GM10266 (cell line): ENCODE data around the gene HCFC1.

Experiments
- DNase-seq: peaks from one replicate; pipeline ENCODE4 v3.0.0; 2012; ENCODE audit errors: extremely low spot score
- TF ChIP-seq, protein P1 (sequence below): IDR thresholded peaks from 2 replicates; pipeline ENCODE4 v1.5.1; 2012; ENCODE audit warnings: mild to moderate bottlenecking, low read depth; ENCODE audit not compliant: control insufficient read depth, insufficient read depth; ENCODE audit errors: missing control alignments

Gene HCFC1

DNA sequence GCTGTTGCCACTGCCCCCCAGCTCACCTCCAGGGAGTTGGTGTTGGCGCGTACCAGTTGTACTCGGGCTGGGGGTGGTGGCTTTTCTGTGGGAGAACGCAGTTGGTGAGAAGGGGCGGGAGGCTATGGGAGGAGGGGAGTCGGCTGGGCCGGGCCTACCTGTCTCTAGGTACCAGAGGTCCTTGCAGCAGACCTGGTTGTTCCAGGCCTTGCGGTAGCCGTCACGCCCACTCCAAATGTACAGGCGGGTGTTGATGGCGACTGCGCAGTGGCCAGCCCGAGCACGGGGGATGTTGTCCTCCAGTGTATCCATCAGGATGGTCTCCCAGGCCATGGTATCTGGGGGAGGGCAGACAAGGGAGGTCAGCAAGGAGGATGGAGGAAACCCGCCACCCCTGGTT, 11.5 kb downstream of the HCFC1 start:
- DNase-seq = no peak
- TF ChIP-seq, protein P1, sequence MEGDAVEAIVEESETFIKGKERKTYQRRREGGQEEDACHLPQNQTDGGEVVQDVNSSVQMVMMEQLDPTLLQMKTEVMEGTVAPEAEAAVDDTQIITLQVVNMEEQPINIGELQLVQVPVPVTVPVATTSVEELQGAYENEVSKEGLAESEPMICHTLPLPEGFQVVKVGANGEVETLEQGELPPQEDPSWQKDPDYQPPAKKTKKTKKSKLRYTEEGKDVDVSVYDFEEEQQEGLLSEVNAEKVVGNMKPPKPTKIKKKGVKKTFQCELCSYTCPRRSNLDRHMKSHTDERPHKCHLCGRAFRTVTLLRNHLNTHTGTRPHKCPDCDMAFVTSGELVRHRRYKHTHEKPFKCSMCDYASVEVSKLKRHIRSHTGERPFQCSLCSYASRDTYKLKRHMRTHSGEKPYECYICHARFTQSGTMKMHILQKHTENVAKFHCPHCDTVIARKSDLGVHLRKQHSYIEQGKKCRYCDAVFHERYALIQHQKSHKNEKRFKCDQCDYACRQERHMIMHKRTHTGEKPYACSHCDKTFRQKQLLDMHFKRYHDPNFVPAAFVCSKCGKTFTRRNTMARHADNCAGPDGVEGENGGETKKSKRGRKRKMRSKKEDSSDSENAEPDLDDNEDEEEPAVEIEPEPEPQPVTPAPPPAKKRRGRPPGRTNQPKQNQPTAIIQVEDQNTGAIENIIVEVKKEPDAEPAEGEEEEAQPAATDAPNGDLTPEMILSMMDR = no peak

DNA sequence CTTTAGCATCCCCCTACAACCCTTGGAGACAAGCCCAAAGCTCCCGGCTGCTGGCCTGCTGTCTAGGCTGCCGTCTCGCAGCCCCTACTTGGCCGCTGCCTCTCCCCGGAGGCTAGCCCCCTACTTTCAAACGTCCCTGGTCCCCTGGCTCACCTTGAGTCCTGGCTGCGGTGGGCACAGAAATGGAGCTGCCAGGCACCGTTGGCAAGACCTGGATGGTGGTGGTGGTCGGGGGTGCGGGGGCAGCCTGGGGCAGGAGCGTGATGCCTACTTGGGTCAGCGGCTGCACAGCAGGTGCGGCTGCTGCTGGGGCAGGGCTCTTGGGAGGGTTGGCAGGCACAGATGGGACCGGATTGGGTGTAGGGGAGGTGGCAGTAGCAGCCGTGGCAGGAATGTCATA, 12.0 kb downstream of the HCFC1 start:
- DNase-seq = no peak
- TF ChIP-seq, protein P1 = no peak

DNA sequence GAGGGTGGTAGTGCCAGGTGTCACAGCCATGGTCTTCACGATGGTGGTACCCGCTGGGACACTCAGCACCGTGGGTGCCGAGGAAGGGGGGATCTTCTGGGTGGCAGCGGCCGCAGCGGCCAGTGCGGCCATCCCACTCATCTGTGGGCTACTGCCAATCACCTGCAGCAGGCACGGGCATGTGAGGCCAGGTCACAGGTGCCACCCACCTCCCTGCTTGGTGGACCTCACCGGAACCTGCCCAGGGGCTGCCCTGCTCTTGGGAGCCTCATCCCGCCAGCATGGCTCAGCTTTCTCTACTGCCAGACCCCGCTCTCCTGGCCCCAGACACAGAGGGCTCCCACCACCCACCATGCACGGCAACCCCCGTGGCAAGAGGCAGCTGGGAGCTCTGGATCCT, 13.0 kb downstream of the HCFC1 start:
- TF ChIP-seq, protein P1 = no peak
- no peak for DNase-seq

DNA sequence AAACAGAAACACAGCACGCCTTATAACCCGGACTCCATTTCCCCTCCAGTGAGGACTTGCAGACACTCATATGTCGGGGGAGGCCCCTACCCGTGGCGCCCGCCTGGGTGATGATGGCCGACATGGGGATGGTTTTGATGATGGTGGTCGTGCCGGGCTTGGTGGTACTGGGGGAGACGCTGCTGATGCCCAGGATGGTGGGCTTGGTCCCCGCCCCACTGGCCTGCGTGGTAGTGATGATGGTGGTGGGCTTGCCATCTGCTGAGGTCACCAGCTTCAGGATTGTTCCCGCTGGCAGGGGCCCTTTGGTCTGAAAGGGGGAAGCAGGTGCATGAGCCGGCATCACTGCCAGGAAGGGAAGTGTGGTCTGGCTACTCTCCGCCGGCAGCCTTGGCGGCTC, 14.4 kb downstream of the HCFC1 start:
- TF ChIP-seq, protein P1 = no peak
- no peak for DNase-seq

DNA sequence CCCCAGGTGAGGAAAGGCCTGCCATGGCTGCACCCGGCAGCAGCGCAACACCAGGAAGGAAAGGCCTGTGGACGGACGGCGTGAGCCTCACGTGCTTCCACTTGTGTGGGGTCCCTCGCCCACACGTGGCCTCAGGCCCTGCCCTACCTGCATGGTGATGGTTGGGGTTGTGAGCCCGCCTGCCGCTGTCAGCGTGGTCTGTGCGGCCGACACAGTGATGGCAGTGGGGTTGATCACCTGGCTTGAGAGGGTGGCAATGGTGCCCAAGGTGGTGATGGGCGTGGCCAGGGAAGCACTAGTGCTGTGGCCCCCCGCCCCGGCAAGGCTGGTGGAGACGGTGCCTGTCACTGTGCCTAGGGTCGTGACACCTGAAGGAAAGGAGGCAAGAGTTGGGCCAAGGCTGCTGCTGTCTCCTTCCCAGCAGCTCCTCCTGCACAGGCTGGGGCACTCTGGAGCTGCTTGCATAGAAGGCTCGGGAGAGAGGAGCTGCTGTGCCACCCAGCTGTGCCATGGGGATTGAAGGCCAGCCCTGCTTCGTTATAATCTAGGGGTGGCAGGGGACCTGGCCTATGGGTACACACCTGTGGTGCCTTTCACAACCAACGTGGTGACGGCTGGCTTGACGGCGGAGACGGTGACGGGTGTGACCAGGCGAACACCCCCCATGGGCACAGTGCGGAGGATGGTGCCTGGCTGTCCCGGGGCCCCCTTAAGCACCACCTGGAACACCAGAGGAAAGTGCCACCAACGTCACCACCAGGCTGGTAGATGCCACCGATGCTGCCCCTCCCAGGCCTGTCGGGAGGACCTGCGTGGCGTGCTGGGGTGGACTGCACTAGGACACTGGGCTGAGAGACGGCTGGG, 15.3 kb downstream of the HCFC1 start:
- TF ChIP-seq, protein P1 = no peak
- DNase-seq = no peak

DNA sequence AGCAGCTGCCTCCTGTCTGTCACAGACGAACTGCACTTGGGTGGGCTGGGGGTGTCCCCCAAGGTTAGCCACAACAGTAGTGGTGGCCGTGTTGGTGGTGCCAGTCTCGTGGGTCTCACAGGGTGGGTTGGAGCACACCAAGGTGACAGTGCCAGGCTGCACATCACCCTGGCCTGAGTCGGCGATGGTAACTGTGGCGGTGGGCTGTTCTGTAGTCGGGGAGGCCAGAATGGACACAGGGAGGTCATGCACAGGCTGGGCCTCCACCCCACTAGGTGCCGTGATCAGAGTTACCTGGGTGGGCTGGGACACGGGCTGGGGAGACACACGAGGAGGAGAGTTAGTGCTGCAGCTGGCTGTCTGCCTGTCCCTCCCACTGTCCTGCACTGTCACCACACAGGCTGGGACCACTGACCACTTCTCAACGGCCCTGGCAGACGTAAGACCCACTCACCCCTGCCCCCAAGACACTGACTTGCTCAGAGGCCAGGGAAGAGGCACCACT, 16.3 kb downstream of the HCFC1 start:
- DNase-seq = no peak
- TF ChIP-seq, protein P1 = no peak

DNA sequence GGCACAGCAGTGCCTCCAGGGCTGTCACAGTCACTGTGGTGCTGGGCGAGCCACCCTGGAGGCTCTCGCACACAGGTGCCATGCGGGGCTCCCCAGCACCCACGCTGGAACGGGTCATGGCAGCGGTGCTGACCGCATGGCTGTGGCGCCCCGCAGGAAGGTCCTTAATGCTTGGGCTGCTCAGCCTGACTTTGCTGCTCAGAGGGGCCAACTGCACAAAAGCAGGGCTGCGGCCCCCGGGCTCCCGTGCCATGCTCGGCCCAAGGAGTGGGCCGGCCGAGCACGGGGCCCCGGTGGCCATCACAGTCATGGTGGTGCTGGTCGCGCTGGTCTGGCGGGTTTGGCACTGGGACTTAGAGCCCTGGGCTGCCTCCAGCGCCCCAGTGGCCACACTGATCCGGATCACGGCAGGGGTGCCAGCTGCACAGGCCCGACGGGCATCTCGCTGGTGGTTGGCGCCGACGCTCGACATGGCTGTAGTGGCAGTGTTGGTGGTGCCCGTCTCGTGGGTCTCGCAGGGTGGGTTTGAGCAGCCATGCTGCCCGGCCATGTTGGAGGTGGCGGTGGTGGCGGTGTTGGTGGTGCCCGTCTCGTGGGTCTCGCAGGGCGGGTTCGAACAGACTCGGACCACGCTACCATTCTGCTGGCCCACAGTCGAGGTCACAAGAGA, 16.9 kb downstream of the HCFC1 start:
- TF ChIP-seq, protein P1 = no peak
- no peak for DNase-seq
